GM19240 (cell line): ENCODE measurements around the gene TMEM200A.

Experiments
- DNase-seq: peaks from one replicate; pipeline ENCODE4 v3.0.0; 2011; ENCODE audit warnings: low spot score; ENCODE audit not compliant: insufficient read length

The TMEM200A gene

DNA sequence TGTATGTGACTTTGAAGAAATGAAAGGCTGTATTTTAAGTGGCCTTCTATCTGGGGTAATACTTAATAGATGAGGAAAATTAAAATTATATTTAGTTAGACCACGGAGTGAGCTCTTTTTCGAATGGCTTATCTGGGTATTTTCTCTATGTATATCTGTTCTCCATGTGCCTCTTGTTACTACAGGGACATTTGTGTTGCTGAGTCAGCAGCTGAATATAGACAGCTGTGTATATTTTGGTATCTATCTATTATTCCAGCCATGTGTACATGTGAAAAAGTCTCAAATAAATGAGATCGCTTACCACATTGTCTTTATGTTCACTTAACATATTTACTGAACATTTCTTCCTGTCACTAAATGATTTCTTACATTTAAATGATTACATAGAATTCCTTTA lies 57.2 kb downstream of the TMEM200A start:
- no peak for DNase-seq

DNA sequence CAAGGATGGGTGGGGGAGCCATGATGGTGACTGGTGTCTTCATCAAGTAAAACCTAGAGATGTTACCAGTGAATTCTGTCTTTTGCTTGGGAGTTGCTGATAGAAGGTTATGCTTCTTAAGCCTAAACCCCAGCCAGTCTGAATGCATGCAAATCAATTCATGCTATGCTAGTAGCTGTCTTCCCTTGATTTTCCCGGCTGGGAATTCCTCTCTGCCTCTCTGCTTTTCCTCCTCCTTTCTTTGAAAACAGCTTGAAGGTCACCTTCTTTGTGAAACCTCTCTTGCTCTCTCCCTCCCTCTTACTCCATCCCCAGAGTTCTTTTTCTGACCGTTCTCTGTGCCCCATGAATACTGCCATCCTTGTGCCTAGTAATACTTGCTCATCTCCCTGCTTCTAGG lies 58.9 kb downstream of the TMEM200A start:
- no peak for DNase-seq

DNA sequence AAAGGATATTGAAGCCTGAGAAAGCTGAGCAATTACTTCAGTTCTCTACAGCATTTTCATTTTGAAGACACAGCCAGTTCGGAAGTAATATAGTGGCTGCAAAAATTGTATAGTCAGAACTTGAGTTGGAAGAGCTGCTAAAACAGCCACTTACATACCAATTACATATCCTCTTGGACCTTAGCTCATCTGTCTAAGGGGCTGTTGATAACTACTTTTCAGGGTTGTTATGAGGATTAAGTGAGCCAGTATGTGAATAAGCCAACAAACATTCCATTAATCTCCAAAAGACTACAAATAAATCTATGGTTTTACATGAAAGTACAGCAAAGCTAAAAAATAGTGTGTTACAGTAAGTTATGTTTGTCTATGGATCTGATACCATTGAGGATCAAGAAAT lies 59.7 kb downstream of the TMEM200A start:
- DNase-seq, result no peak

DNA sequence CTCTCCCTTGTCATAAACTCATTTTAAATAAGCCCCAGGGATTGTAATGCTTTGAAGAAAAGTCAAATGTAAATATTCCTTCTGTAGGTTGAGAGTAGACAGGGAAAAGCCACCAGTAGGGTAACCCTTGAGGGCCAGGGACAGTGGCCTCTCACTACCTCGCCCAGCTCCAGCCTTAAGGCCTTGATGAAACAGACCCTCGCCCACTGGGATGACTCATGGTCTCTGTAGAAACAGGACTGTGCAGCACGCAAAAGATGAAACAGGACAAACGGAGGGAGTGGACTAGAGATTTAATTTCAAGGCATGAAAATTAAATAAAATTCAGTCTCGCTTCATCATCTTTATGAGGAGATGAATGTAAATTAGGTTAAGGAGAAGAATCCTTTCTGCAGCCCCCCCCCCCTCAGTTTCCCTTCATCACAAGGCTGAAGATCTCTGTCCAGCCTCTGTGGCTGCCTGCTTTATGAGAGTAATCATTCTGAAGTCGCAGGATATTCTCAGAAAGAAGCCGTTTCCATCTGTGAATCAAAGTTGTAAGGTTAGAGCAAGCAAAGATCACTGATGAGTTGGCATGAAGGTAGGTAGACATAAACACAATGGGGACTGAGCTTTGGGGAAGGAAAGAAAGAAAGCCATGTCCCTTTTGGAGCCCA lies 60.4 kb downstream of the TMEM200A start:
- DNase-seq, result no peak

DNA sequence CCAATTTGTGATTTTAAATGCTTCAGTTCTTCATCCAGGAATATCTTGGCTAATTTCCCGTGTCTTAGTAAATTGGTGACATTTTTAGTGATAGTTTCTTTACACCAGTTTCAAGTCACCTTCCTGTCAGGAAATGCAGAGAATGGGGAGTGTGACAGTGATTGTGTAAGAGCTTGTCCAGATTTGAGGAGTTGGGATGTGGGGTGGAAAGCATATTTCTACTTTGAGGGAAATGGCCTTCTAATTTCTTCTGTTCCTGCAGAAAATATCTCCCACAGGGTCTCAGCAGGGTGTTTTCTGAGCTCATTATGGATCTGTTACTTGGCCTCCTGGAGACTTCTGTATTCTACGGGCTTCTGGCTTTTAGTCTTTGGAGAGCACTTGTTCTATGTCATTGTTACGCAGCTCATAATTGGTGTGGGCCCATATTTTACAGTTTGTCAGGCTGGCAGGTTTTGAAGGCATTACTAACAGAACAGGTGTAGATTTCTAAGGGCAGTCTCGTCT lies 65.6 kb downstream of the TMEM200A start:
- no peak for DNase-seq

DNA sequence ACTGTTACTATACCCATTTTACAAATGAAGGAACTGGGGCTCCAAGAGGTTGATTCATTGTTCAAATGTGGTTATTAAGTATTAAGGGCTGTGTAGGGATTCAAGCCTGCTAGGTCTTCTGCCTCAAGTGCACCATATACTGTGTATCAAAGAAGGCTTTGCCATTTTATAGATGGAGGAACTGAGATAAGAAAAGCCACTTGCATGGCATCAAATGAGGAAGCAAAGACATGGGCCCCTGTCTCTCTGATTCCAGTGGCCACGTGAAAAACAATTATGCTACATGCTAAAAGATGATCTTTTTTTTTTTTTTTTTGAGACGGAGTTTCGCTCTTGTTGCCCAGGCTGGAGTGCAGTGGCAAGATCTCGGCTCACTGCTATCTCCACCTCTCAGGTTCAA lies 67.0 kb downstream of the TMEM200A start:
- no peak for DNase-seq

DNA sequence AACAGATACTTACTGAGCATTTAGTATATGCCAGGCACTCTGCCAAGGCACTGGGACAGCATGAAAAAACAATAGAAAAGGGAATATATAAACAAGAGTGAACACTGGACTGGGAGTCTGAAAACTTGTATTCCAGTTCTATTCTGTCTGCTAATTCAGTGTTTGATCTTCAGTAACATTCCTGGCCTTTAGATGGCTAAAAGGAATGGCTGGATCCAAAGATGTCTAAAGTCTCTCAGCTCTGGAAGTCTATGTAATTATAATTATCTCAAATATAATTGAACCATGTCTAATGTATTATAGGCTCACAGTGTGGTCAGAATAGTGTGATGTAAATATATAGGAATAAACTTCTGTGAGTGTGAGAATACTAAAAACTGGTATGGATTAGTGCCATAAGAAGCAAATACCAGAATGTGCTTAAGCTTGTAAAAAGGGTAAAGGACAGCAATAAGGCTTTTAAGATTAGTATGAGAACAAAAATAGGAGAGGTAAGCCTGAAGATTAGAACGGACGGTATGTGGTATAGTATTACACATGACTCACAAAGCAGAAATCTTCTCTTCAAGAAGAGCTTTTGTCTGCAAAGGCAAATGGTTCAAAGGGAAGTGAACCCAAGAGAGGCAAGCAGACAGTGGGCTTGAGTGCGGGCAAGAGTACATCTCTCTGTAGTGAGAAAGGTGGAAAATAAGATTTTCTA lies 68.5 kb downstream of the TMEM200A start:
- DNase-seq, result no peak

DNA sequence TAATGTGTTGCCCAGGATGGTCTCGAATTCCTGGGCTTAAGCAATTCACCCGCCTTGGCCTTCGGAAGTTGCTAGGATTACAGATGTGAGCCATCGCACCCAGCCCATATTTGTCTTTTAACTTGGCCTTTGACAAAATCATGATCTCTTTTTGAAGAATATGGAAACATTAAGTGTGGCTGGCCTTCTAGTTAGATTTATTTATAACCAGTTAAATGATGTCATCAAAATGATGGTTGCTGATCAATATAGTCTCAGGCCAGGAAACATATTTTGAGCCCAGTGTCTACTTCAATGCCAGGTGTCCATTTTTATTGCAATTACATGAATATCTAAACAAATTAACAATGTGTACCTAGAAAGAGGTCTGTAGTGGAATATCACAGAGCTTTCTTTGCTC lies 69.4 kb downstream of the TMEM200A start:
- DNase-seq, result no peak

DNA sequence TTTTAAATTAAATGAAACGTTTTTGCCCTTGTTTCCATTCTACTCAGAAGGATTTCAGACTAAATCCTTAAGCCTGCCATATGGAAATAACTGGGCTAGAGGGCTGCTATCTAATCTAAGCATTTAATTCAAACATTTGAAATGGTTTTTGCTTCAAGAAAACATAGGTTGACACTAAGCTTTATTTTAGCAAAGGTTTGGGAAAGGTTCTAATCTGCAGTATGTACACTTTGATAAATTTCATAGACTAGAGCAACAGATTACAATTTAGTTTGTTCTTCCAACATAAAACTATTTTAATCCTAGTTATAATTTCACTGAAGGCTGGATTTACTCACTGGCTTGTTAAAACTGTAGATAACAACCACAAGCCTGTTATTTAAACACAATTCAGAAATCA lies 72.1 kb downstream of the TMEM200A start:
- no peak for DNase-seq

DNA sequence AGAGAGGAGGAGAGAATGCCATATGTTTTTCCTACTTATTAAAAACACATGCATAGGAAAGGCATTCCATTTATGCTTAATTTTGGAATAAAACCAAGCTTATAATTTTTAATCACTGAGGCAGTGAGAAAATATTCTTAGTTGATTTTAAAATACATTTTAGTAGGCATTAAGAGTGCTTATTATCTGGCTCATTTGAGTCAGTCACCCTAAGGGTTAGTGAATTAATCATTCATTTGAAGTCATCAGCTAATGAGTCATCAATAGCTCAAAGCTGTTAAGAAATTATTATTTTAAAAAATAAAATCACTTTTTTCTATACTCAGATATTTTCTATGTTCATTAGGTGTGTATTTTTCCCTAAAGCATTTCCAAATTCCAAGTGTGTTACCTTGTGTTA lies 81.6 kb downstream of the TMEM200A start:
- no peak for DNase-seq

DNA sequence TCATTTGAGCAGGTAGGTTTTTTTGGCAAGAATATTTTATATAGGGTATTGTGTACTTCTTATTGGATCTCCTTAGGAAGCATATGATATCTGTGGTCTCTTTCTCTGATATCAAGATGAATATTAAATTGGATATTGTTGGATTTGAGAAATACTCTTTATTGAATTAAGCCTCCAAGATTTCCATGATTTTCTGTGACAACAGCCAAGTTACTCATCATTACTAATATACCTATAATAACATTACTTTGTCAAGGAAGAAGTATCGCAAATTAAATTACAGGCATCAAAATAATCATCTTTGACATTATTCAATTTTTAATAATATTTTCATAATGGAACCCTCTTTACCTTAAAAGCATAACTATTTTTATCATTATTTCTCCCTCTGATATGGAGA lies 86.5 kb downstream of the TMEM200A start:
- DNase-seq, result no peak

DNA sequence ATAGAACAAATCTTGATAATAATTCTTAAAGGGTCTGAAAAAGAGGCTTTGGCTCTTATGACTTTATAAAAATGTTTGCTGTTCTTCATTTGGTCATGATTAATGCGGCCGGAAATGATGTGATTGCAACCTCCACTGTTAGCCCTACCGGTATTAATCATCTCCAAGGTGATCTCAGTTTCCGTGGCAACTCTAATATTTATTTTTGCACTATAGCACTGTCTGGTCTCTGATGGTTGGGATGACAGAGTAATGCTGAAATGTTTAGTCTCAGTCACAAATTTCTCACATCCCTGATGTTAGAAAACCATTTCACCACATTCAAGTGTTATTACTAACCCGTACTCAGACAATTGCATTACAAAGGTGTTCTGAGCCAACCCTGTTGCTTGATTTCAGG lies 87.4 kb downstream of the TMEM200A start:
- DNase-seq, result no peak

DNA sequence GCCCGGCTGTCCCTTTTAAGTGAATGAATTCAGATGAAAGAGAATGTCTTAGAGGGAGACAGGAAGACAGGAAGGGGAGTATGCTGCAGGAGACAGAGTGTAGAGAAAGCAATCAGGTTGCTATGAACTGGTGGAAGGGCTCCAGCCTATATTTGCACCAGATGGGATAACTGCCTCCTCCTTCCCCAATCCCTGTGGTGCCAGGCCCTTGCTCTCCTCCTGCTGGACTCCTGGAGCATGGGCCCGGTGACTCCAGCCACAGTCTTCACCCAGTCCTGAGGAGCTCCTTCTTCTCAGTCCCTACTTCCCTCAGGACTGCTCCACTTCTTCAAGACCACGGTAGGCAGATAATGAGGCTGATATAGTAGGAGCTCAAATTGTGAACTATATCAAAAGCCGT lies 91.8 kb downstream of the TMEM200A start:
- no peak for DNase-seq

DNA sequence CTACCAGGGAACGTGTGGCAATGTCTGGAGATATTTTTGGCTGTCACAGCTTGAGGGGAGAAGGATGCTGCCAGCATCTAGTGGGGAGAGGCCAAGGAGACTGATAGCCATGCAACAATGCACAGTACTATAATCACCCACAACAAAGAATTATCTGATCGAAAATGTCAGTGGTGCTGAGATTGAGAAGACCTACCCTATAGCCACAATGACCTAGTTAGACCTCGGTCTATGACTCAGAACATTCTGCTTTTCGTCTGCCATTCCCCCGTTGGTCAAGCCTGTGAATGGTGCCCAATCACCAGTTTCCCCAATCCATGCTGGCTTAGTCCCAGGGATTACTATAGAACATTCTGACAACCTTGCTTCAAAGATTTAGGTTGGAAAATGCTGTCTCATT lies 93.5 kb downstream of the TMEM200A start:
- no peak for DNase-seq

DNA sequence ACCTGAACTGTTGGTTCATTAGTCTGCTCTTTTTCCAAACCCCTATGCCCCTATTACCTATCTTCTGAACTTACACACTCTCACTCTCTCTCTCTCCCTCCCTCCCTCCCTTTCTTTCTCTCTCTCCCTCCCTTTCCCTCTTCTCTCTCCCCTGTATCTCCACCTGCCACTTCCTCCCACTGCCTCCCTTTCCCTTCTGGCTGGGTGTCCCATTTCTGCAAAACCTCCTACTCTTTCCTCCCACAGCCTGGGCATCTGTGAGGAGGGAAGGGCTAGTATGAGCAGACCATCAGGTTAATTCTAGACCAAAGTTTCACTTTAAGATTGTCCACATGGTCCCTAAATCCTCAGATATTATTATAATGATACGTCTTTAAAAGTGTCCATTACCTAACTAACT lies 95.1 kb downstream of the TMEM200A start:
- DNase-seq, result no peak

DNA sequence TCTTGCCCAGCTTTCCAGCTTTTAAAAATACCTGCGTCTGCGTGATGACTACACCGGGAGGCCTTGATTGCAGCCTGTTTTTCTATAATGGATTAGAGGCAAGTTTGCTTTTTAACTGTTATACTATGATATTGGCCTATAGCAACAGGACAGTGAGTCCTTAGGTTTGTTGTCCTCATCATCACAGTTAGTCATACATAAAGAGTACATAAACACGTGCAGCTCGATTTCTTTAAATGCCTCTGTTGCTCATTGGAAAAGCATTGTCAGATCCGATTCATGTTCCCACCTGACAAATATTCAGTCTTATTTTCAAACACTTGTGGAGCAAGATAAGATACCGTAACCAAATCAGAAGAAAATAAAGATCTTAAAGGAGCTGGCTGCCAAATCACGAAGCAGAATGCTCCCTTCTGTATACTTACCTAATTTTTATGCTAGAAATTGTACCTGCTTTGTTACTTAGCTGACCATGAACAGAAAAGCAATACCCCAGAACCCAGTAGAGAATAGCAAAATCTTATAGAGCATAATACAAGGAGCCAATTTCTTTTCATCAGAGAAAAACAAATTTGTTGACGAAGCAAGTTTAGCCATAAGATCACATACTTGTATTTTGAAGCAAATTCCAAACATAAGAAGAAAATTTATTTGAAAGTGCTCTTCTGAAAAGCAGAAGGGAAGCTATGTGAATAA lies 100.4 kb downstream of the TMEM200A start:
- no peak for DNase-seq

DNA sequence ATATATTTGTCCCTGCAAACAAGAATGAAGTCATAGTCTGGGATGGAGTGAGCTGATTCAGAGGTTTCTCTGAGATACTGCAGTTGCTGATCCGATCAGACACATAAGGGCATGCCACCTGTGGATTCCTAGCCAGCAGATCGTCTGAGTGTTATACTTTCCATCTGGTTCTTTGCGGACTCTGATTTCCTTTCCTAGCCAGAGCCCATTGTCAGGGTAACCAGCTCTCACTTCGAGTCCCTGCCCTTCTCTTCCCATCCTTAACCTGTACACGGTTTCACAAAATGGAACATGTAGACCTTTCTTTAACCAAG lies 100.9 kb downstream of the TMEM200A start:
- no peak for DNase-seq

DNA sequence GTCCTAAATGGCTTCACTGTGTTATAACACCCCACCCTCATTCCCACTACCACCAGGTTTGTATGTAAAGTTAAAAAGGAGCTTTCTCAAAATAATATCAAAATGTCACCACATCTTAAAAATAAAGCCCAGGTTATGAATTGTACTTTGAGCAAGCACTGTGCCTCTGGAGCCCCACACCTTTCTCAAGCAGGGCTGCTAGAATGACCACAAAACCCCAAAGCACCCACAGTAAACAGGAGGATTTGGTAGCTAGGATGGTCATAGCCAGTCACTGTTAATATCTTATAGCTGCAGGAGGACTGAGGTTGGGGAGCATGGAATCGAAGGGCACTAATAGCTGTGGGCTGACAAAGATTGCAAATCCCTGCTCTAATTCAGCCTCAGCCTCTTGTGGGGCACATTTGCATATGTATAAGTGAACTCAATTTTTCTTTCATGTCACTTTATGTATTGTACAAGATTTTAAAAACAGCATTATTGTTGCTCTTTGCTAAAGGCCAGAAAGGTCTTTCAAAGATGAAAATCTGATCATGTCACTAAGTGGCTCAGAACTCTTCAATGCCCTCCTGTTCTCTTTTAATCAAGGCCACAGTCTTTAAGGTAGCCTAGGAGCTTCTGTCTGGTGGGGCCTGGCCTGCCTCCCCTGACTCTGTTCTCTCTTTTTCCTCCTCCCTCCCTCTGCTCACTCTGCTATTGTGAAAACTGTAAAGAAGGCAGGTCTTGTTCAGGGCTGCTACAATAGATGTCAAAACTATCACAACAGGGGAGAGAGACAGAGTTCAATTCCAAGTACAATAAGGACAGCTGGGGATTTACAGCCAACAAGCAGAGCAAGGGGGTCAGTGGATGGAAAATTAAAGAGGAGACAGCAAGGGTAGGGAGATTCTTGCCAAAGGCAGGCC lies 101.6 kb downstream of the TMEM200A start:
- DNase-seq, result no peak

DNA sequence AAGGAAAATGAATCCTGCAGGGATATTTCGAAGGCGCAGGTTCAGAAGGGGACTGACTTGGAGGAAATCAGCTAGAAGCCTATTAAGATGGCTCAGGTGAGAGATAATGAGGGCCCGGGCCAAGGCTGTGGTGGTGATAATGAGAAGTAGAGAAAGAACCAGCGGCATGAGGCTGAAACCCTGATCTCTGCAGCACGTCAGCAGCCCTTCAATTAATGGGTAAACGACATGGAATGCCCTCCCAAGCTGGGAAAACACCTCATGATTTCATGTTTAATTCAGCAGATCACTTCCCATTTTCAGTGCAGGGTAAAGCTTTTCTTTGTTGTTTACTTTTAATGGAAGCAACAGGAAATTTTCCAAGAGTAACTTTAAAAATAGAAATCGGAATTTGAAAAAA lies 104.9 kb downstream of the TMEM200A start:
- no peak for DNase-seq

DNA sequence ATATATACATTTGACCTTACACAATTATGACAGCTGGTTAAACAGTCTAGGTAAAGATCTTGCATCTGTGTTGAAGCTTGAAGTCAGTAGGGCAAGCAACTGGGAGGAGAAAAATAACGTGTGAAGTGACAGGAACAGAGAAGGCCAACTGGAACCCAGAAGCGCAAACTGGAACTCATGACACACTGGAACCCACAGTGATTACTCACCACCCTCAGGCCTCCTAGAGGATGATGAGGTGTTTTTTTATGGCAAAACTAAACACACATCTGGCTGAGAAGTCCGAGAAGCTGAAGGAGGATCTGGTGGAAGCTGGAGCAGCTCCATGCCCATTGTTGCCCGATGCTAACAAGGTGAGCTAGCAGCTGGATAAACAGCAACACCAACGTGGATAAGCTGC lies 108.1 kb downstream of the TMEM200A start:
- DNase-seq, result no peak

DNA sequence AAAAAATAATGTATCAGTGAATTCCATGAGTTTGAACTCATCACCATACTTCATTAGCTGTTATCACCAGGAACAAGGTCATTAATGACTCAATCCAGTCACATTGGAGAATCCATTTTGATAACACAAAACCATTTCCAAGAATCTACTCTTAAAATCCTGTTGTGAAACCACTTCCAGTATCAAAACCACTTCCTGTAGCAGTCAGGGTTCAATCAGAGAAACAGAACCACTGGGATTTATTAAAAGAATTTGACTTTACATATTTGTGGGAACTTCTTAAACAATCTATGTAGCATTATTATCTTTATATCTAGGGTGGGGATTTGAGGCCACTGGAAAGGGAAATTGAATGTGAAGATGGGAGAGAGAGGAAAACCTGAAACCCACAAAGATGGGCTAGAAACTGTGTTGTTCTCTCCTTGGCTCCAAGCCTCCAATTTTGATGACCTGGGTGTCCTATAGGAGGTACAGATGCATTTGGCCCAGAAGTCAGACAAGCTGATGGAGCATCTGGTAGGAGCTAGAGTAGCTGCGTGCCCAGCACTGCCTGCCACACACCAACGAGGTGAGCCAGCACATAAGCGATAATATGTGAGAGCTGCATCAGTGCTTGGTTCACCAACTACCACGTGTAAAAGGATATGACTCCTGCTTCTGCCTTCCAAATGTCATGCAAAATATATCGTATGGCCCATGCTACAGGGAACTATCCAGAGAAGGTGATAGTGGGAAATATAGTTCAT lies 117.0 kb downstream of the TMEM200A start:
- DNase-seq, result no peak
